CD4-positive, alpha-beta T cell treated with Interferon gamma for 1 hour (primary cell): Measurements from ENCODE around the gene ROBO4.

Experiments
- DNase-seq: peaks from one replicate; pipeline ENCODE4 v3.0.0-alpha.2; 2020

The ROBO4 gene

DNA sequence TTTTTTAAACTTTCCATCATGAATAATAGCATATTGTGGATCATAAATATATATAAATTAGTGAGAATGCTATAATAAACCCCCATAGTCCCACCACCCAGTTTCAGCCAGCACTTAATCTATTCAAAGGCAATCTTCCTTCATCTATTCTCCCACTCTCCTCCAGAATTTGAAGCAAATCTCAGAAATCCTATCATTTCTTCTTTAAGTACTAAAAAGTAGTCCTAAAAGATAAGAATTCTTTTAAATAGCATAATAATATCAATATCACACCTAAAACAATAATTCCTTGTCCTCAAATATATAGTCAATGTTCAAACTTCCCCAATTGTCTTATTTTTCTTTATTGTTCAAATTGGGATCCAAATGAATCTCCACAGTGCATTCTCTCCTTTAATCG is 57.0 kb downstream of the ROBO4 start:
- no peak for DNase-seq

- DNase-seq, result no peak
Observed at GRCh38 chr11:124839972-124840621, 57.6 kb downstream of the ROBO4 start.

DNA sequence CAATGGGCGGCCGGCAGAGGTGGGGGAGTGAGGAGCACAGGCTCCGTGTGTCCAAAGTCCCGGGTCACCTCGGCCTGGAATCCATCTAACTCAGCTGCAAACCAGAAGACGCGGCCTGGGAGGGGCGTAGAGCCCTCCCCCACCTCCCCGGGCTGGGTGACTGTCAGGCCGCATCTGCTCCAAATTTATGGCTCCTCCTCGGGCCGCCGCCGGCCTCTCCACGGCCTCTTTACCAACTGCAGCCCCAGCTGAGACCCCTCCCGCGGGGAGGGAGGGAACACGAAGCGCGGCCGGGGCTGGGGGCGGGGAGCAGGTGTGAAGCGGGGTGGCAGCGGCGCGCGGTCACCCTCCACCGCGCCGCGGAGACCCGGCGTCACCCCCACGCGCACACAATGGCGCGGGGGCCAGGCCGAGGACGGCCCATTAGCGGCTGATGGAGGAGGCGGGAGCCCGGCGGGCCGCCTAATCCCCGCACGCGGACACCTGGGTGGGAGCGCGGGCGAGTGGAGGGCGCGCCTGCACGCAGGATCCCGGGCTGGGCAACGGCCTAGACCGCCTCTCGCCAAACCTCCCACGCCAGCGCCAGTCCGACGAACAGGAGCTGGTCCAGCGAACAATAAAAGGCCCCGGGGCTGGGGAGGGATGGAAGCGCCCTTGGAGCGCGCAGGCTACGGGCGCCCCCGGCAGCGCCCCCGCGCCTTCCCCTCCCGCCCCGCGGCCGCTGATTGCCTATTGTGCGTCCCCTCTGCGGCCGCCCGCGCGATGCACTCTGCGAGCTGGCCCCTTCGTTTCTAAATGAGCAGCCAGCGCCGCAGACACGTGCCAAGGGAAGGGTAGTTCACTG is 58.3 kb downstream of the ROBO4 start:
- DNase-seq, result no peak

DNA sequence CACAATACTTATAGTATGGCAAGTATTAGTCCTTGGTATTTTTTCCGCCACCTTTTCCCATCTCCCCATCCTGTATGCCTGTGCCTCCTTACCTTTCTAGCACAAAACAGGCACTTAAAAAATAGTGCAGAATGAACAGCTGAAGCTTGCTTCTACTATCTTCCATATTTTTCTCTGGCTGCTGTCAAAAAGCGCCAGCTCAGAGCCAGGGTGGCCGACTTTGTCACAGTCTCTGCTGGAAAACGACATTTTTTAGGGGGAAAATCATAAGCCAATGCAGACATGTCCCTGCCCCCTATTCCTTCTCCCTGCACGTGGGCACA is 58.9 kb downstream of the ROBO4 start:
- no peak for DNase-seq

- no peak for DNase-seq
Observed at GRCh38 chr11:124837491-124837856, 60.2 kb downstream of the ROBO4 start.

- no peak for DNase-seq
Observed at GRCh38 chr11:124835918-124836317, 61.7 kb downstream of the ROBO4 start.

DNA sequence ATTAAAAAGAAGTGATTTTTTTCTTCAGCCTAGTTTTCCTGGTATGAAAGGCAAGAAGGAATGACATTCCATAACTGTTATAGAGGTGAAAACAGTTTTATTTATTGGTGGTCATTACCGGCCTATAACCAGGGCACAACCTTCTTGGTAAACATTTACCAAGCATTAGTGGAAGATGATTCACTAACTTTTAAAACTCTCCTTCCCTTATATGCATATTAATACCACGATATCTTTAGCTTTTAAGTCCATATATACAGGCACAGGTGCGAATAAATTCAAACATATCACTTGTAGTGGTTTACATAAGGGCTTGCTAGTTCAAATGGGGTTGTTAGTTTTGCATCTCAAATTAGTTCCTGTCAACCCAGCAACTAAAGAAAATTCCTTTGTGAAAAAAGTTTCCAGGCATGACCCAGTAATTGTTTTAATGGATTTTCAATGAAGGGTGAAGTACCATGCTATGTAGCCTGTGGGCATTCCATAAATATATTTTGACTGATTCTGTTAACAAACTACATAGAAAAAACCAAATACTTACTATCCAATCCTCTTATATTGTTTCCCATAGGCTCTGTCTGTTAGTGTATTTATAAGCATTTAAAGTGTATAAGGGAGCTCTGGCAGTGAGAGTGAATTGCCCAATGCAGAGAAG is 63.0 kb downstream of the ROBO4 start:
- DNase-seq, result no peak
